GM23338 (cell line): Measurements from ENCODE around the gene STRN.

Experiments used
- CREB1 ChIP-seq: fragments of 250-450 bp; sonication (Bioruptor Pico); IDR thresholded peaks from 2 replicates; pipeline ENCODE4 v1.5.0; 2020; ENCODE audit warnings: low read depth, mild to moderate bottlenecking, moderate library complexity
- CTCF ChIP-seq, 2 experiments: fragments of 200-600 bp in 1 of 2; sonication (generic) in 1 of 2; conservative IDR thresholded peaks; 2 replicates each; pipeline versions ENCODE4 v1.5.1 to v1.6.1; 2016 to 2017; ENCODE audit warnings: antibody characterized with exemption in 2 of 2, low read depth in 2 of 2, mild to moderate bottlenecking in 2 of 2, moderate library complexity in 1 of 2
- EZH2 ChIP-seq: fragments of 200-600 bp; sonication (generic); IDR thresholded peaks from one replicate; pipeline ENCODE4 v1.8.0; 2017; ENCODE audit warnings: antibody characterized with exemption, mild to moderate bottlenecking, low read depth; ENCODE audit not compliant: unreplicated experiment
- EZH2phosphoT487 ChIP-seq: fragments of 200-600 bp; sonication (generic); IDR thresholded peaks from one replicate; pipeline ENCODE4 v1.8.1; 2018; ENCODE audit warnings: antibody characterized with exemption; ENCODE audit not compliant: unreplicated experiment
- JUNB ChIP-seq: IDR thresholded peaks from one replicate; pipeline ENCODE4 v1.6.1; 2016; ENCODE audit warnings: antibody characterized with exemption; ENCODE audit not compliant: unreplicated experiment
- NANOG ChIP-seq: IDR thresholded peaks from 2 replicates; pipeline ENCODE4 v1.6.1; 2016; ENCODE audit warnings: antibody characterized with exemption, borderline replicate concordance
- POLR2AphosphoS5 ChIP-seq: IDR thresholded peaks from 2 replicates; pipeline ENCODE4 v1.6.1; 2016; ENCODE audit warnings: antibody characterized with exemption, low read depth
- REST ChIP-seq: IDR thresholded peaks from one replicate; pipeline ENCODE4 v1.6.1; 2018; ENCODE audit warnings: antibody characterized with exemption; ENCODE audit not compliant: unreplicated experiment
- ZNF331 ChIP-seq: fragments of 250-450 bp; sonication (Bioruptor Pico); IDR thresholded peaks from 2 replicates; pipeline ENCODE4 v1.5.0; 2020; ENCODE audit warnings: low read depth, mild to moderate bottlenecking, moderate library complexity

GRCh38 chr2:36941867-36942266 is 24.5 kb downstream of the STRN start:
- TF ChIP-seq CTCF (conservative IDR thresholded peaks at IDR 0.05; ENCODE audit: low read depth in 2 of 2) (no peak), EZH2 (no peak), POLR2AphosphoS5 (no peak), REST (no peak), EZH2phosphoT487 (no peak), NANOG (no peak), CREB1 (CRISPR knock-in tag) (no peak), ZNF331 (CRISPR knock-in tag) (no peak), JUNB (no peak)
